Esophagus squamous epithelium (tissue), 5 donors: Measurements from ENCODE around the gene DENND4B. TPM values are rescaled to one million over a fixed set of nuclear protein-coding genes. Genes with fewer than 3 reads are reported as not detected.

Source experiments
- DNase-seq: peaks from one replicate; lab custom pipeline; 2025; lab: John Stamatoyannopoulos, UW
- H3K27ac ChIP-seq, 4 donors: fragments of 200-600 bp; sonication (generic); one replicate each; pipeline ENCODE4 v1.5.1; 2016 to 2019; ENCODE audit warnings: mild to moderate bottlenecking in 1 of 4
- H3K27me3 ChIP-seq, 4 donors: fragments of 200-600 bp; sonication (generic); 1 replicate in 3 of 4; 2 replicates in 1 of 4; pipeline versions ENCODE4 v1.5.1 to v1.6.0; 2017 to 2021; ENCODE audit warnings: antibody characterized with exemption in 1 of 4
- H3K36me3 ChIP-seq, 3 donors: fragments of 200-600 bp; sonication (generic); one replicate each; pipeline ENCODE4 v1.5.1; 2016 to 2019
- H3K4me1 ChIP-seq, 3 donors: fragments of 200-600 bp; sonication (generic); one replicate each; pipeline ENCODE4 v1.5.1; 2017 to 2019
- H3K4me3 ChIP-seq, 4 donors: fragments of 200-600 bp; sonication (generic); 1 replicate in 3 of 4; 2 replicates in 1 of 4; pipeline ENCODE4 v1.5.1; 2016 to 2019; ENCODE audit warnings: mild to moderate bottlenecking in 2 of 4, moderate library complexity in 1 of 4
- H3K9me3 ChIP-seq, 3 donors: fragments of 200-600 bp; sonication (generic); one replicate each; pipeline ENCODE4 v1.5.1; 2016 to 2019
- POLR2A ChIP-seq, 4 donors: fragments of 450-650 bp; IDR thresholded peaks; one replicate each; pipeline ENCODE4 v1.6.1; 2017; ENCODE audit warnings: antibody characterized with exemption in 4 of 4, mild to moderate bottlenecking in 4 of 4, moderate library complexity in 3 of 4
- WGBS, 2 donors: methylation state at CpG; one replicate each; pipeline ENCODE4 v1.1.5; 2018; 5-methylcytosine and 5-hydroxymethylcytosine counted together
- intact Hi-C: fragments of 100-400 bp; cut with DNase I; formaldehyde crosslinking; loops from one replicate; pipeline ENCODE4 v1.15.0; 2022
- total RNA-seq, 4 donors: library from RNA; depleted of rRNA; stranded (reverse); fragments of >200 nt; gene quantifications; one replicate each; pipeline ENCODE4 v1.1.0, GENCODE V29; 2016
- TF ChIP-seq, protein P1 (sequence below), 6 experiments: fragments of 450-650 bp in 4 of 6; fragments of 200-600 bp in 2 of 6; sonication (generic) in 2 of 6; IDR thresholded peaks; one replicate each; pipeline ENCODE4 v1.5.1; 2016 to 2019; ENCODE audit warnings: antibody characterized with exemption in 6 of 6, mild to moderate bottlenecking in 4 of 6, moderate library complexity in 4 of 6
- donor health status: DM: yes; HTN: yes; CAD: no.

Gene DENND4B
- total RNA-seq, 4 donors from 2014 or later = 5.9 to 31.7 (median 14.1) TPM

GRCh38 chr1:153938996-153939395, 7.5 kb downstream of the DENND4B start:
- WGBS, 2 donors = 86 to 100% methylated on average over 2 to 3 of the region's 3 CpGs
- Histone ChIP-seq H3K4me1 (peaks cover 0 to 11% (median 1%) of the 10 kb centered on the region in 3 donors), H3K27ac (no peak overlapping the region), H3K9me3 (no peaks in the 10 kb centered on the region), H3K4me3 (no peak overlapping the region), H3K27me3 (no peaks in the 10 kb centered on the region), H3K36me3 (peaks cover 22 to 96% (median 43%) of the 10 kb centered on the region in 3 donors)
- no peak for DNase-seq
- TF ChIP-seq, protein P1, sequence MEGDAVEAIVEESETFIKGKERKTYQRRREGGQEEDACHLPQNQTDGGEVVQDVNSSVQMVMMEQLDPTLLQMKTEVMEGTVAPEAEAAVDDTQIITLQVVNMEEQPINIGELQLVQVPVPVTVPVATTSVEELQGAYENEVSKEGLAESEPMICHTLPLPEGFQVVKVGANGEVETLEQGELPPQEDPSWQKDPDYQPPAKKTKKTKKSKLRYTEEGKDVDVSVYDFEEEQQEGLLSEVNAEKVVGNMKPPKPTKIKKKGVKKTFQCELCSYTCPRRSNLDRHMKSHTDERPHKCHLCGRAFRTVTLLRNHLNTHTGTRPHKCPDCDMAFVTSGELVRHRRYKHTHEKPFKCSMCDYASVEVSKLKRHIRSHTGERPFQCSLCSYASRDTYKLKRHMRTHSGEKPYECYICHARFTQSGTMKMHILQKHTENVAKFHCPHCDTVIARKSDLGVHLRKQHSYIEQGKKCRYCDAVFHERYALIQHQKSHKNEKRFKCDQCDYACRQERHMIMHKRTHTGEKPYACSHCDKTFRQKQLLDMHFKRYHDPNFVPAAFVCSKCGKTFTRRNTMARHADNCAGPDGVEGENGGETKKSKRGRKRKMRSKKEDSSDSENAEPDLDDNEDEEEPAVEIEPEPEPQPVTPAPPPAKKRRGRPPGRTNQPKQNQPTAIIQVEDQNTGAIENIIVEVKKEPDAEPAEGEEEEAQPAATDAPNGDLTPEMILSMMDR (IDR thresholded peaks at IDR 0.05) = no peak
- no peak for TF ChIP-seq POLR2A (IDR thresholded peaks at IDR 0.05)
- intact Hi-C loops = no loop called here

DNA sequence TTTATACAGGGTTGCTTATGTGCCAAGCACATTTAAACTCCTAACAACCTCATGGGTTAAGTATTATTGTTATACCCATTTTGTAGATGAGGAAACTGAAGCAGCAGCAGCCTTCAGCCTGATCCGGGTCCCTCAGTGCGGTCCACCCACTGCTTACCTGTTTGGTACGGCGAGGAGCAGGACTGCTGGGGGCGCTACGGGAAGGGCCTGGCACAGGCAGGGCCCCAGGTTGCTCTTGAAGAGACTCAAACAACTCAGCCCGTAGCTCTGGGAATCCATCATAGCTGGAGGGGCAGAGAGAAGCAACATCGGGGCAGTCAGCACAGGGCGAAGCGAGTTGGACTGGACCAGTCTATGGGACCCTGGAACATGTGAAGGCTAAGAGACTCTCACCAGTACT, 9.2 kb downstream of the DENND4B start:
- Histone ChIP-seq H3K9me3 (no peaks in the 10 kb centered on the region), H3K27me3 (no peaks in the 10 kb centered on the region), H3K36me3 (peaks cover 39 to 100% (median 43%) of the 10 kb centered on the region in 3 donors), H3K27ac (no peak overlapping the region), H3K4me1 (no peaks in the 10 kb centered on the region), H3K4me3 (no peak overlapping the region)
- intact Hi-C loops = no loop called here
- 95 to 100% methylated on average over 1 to 10 of the region's 10 CpGs for WGBS, 2 donors
- DNase-seq = no peak
- TF ChIP-seq, protein P1 (IDR thresholded peaks at IDR 0.05) = no peak
- TF ChIP-seq POLR2A (IDR thresholded peaks at IDR 0.05) = no peak

DNA sequence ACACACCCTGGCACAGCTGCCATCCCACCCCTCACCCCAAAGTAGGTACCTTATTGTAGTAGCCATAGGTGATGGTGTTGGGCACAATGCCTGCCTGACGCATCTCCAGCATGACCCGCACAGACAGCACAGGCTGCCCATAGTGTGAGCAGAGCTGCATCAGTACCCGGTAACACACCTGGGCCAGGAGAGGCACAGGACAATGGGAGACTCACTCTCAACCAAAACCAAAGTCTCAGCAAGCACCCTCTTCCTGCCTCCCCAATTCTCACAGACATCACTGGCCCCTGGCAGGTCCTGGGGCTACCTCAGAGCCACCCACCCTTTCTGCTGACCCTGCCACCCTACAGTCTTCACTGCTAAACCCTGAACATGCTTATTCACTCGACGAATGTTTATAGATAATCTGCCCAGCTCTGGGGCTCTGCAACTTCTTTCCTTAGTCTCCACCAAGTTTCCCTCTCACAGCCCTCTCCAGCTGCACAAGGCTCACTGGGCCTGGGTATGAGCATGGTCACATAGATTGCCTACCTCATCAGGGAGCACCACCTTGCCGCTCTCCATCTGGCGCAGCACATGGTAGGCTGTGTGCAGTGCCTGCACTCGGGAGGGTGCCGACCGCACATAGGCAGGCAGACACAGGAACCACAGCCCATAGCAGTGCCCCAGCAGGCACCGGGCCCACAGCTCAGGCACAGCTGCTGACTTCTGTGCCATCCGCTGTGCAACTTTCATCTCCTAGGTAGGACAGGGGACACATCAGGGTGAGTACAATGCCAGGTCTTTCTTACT, 10.3 kb downstream of the DENND4B start:
- WGBS, 2 donors = 92 to 98% methylated on average over 4 to 5 of the region's 12 CpGs
- peaks cover 37 to 100% (median 47%) of the 10 kb centered on the region in 3 donors for H3K36me3 ChIP-seq
- no peak overlapping the region for H3K4me3 ChIP-seq

GRCh38 chr1:153934746-153935145, 11.8 kb downstream of the DENND4B start:
- TF ChIP-seq, protein P1 (IDR thresholded peaks at IDR 0.05) = no peak
- TF ChIP-seq POLR2A (IDR thresholded peaks at IDR 0.05) = no peak
- Histone ChIP-seq H3K9me3 (no peaks in the 10 kb centered on the region), H3K36me3 (peaks cover 28 to 100% (median 45%) of the 10 kb centered on the region in 3 donors), H3K27ac (no peak overlapping the region), H3K4me1 (no peaks in the 10 kb centered on the region), H3K4me3 (no peak overlapping the region), H3K27me3 (no peaks in the 10 kb centered on the region)
- 89 to 93% methylated on average over 3 to 7 of the region's 9 CpGs for WGBS, 2 donors
- DNase-seq = no peak
- intact Hi-C loops = no loop called here

More for the DNA sequence above, 10.3 kb downstream of the DENND4B start:
- Histone ChIP-seq H3K4me1 (no peaks in the 10 kb centered on the region), H3K27ac (no peak overlapping the region), H3K27me3 (no peaks in the 10 kb centered on the region), H3K9me3 (no peaks in the 10 kb centered on the region)
- no peak for TF ChIP-seq POLR2A (IDR thresholded peaks at IDR 0.05)
- TF ChIP-seq, protein P1 (IDR thresholded peaks at IDR 0.05) = no peak
- intact Hi-C loops = no loop called here
- no peak for DNase-seq

DNA sequence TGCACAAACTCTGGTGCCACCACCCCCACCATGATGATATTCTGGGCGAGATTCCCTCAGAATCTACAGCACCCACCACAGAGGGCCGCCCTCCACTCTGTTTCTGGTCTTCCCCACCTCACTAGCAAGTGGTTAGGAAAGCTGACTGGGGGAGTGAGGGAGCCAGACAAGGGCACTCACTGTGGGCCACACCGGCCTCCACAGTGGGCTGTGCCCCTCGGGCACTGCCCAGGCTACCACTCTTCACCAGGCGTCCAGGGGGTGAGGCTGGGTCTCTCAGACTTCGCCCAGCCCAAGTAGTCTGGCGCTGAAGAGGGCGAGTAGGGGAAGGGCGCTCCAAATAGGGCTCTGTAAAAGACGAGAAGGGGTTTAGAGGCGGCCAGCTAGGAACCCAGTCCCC, 12.6 kb downstream of the DENND4B start:
- 92 to 97% methylated on average over 7 to 8 of the region's 11 CpGs for WGBS, 2 donors
- TF ChIP-seq, protein P1 (IDR thresholded peaks at IDR 0.05) = no peak
- no peaks in the 10 kb centered on the region for H3K27me3 ChIP-seq
- H3K27ac ChIP-seq = no peak overlapping the region
- H3K36me3 ChIP-seq = peaks cover 28 to 100% (median 42%) of the 10 kb centered on the region in 3 donors
- H3K4me3 ChIP-seq = no peak overlapping the region
- peaks cover 0 to 5% (median 0%) of the 10 kb centered on the region in 3 donors for H3K4me1 ChIP-seq
- intact Hi-C loops = no loop called here
- no peak for DNase-seq
- no peaks in the 10 kb centered on the region for H3K9me3 ChIP-seq
